Activated CD4-positive, CD25-positive, alpha-beta regulatory T cell treated with anti-CD3 and anti-CD28 coated beads, Interleukin-2, amount 50 U/mL, for 16 hours (primary cell): ENCODE results near the gene WDR70.
"Not testable (repeated sequence)": the region's sequence is repeated elsewhere in the genome, so short reads cannot be mapped to it uniquely, and the experiment has no call there.

ENCODE experiments used
- DNase-seq: peaks from one replicate; pipeline ENCODE4 v3.0.0-alpha.2; 2020; ENCODE audit warnings: low read depth, low spot score

WDR70 gene

DNA sequence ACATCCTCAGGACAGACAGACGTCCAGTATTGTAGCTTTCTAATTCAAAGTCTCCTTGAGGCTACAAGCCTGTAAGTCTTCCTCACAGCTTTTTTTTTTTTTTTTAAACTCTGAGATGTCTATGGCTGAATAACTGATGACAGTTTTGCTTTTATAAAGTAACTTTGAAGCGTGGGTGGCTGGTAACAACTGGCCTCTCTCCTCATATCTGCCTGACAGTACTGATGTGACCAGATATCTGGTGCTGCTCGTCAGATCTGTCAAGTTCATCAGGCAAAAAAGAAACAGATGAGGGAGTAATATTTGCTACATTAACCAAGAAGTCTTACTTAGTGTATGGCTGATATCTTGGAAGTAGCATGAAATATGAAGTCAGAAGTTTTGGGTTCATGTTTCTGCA lies 388.1 kb downstream of the WDR70 start:
- DNase-seq = no peak

DNA sequence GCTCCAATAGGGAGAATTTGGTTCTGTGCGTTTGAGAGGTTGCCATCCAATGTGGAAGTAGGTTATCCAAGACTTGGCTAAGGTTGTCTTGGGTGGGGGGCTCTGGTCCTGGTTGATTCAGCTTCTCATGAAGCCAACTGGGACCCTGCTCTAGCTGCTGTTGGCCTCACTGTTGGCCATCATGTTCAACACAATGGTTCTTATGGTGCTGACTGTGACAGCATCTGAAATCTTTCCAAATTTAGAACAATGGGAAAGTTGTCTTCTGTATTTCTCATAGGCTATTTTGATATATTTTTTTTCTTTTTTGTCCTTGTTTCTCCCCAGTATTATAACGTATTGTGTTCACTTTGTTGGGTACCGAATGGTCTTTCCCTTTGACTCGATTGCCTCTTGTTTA lies 388.8 kb downstream of the WDR70 start:
- DNase-seq = no peak

DNA sequence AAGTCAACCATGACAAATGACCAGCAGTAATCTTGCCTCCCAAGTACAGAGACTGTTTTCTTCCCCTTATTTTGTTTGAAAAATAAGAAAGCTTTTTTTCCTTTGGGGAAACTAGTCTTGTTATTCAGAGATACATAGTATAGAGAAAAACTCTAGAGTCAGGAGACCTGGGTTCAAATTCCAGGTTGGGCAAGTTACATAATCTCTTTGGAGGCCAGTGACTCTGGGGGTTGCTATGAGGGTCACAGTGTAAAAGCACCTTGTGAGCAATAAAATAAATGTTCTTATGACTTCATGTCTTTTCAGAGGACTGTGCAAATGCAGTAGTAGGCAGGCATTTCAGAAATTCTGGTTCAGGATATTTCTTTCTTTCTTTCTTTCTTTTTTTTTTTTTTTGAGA lies 389.3 kb downstream of the WDR70 start:
- DNase-seq = no peak

DNA sequence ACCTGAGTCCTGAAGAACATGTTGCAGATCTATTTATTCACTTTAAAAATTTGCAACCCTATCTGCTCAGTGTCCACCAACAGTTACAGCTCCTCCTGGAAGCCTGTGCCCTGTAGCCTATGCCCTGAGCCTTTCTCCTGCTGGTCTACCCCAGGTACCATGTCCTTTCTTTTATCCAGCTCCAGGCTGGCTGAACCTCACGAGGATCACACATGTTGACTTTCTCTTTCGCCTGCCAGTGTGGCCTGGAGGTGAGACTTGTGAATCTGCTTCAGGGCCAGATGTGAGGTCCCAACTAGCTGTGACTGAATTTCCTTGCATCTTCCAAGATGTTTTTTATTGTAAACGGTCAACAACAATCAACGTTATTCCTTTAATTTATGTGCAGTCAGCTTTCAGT lies 390.0 kb downstream of the WDR70 start:
- no peak for DNase-seq

DNA sequence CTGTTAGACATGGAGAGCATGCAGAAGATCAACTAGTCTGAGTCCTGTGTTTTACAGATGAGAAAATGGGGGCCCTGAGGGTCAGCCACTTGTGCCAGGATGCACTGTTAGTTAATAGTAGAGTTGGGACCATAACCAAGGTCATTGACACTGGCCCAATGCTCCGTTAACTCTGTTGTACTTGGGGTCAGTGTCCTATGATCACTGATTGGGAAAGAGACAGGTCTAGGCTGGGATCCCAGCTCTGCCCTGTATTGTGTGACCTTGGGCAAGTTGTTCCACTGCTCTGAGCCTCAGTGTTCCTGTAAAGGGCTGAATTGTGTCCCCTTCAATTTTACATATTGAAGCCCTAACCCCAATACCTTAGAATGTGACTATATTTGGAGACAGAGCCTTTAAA lies 390.7 kb downstream of the WDR70 start:
- DNase-seq = no peak

DNA sequence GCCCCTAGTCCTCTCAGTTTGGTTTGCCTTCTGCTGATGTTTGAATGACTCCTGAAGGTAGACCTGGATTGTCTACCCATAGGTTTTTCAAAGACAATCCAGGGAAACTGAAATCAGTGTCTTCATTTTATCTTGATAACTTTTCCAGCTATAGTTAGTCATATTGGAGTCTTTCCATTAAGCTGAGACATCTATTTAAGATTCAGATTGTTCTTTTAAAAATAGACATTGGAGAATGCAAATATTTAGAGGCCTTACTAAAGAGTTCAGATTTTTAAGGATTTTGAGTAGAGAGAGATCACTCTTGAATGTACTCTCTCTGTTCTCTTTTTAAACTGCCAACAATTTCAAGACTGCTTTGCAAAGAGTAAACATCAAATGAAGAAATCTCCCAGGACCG lies 391.7 kb downstream of the WDR70 start:
- DNase-seq = no peak

DNA sequence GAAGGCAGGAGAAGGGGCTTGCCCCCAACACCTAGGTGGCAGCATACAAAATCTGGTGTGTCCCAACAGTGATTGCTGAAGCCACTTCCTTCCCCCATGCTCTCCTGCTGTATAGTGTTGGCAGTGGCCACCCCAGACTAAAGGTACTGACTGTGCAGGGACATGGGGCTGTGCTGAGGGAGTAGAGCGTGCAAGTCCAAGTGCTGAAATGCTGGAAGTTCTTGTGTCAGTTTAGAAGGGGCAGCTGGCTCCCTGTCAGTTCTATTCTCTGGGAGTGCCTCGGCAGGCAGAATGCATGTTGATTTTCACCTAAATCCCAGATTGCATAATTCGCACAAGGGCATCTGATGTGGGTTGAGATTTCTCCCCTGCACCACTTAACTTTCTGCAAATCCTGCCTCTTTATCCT lies 392.1 kb downstream of the WDR70 start:
- DNase-seq = no peak

DNA sequence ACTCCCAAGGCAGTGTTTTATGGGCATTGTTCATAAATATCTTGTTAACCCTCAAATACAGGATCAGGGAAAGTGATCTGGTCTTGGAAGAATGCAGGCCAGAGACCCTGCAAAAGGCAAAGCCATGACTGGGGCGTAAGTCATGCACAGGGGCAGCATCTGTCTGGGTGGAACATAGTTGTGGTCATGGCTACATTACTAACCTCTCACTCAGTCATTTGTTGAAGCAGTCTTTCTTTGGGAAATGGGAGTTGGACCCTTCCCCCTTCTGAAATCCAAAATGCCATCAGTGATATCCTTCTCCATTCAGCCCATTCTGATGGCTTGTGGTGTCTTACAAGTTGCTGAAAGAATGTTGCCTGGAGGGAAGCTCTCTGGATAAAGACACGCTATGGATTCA lies 392.6 kb downstream of the WDR70 start:
- no peak for DNase-seq

DNA sequence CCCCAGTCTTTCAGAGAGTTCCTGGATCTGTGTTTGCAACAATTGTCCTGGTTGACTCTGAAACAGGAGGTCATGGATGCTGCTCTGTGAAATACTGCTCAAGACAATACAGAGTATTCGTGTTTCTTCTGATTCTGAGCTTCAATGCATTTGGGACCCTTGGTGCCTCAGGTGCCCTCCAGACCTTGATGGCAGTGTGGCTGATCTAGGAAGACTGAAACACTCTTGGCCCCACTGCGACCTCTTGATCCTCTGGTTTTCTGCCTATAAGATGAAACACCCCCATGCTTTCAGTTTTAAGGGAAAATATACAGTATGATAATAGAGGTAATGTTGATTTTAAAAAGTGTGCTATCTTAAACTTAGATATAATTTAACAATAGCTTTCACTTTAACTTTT lies 393.1 kb downstream of the WDR70 start:
- no peak for DNase-seq

DNA sequence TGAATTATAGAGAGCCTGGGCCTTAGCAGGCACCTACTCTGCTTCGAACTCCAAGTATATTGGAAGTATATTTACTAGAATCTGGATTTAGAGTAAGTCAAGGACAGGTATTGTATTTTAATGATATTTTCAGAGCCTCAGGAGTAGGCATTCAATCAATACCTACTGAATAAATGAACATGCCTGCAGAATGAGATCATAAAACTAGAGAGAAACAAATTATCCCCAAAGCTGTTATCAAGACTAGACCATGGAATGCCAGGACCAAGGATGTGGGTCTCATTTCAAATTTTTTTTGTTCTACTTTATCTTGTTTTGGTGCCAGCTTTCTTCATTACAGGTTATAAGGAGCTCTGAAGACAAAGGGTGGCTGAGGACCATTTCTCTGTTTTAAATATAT lies 394.7 kb downstream of the WDR70 start:
- no peak for DNase-seq

DNA sequence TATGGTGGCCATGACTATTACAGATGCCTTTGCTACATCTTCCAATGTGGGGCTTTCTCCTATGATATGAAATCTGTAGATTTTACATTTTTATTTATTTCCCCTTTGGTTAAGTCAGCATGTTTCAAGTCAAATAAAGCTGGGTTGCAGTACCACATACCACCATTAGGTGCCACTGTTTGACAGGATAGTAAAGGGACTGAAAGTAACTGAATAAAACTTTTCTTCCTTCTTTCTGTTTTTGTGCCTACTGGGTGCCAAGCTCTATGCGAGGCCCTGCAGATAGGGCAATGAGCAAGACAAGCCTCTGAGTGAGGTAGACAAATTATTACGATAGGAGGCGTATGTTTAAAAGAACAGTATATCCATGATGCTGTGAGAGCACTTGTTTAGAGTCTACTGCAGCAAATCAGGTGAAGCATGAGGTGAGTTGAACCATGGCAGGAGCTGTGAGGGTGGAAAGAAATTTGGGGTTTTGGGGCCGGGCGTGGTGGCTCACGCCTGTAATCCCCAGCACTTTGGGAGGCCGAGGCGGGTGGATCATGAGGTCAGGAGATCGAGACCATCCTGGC lies 395.9 kb downstream of the WDR70 start:
- DNase-seq = no peak

DNA sequence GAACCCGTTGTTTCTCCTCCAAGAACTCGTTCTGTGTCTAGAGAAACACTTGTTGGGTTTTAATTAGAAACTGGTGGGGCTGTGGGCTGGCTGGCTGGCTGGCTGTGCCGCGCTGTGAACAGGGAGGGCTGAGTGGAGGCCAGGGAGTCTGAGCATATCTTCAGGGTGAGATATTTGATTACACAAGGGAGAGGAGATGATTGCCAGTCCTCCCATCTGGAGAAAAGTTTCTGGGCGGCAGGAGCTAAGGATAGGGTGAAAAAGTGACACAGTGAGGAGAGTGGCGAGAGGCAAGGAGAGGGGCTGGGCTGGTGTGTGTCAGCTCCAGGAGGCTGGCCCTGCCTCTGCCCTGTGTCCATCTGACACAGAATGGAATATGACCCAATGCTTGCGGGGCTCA lies 397.7 kb downstream of the WDR70 start:
- no peak for DNase-seq

DNA sequence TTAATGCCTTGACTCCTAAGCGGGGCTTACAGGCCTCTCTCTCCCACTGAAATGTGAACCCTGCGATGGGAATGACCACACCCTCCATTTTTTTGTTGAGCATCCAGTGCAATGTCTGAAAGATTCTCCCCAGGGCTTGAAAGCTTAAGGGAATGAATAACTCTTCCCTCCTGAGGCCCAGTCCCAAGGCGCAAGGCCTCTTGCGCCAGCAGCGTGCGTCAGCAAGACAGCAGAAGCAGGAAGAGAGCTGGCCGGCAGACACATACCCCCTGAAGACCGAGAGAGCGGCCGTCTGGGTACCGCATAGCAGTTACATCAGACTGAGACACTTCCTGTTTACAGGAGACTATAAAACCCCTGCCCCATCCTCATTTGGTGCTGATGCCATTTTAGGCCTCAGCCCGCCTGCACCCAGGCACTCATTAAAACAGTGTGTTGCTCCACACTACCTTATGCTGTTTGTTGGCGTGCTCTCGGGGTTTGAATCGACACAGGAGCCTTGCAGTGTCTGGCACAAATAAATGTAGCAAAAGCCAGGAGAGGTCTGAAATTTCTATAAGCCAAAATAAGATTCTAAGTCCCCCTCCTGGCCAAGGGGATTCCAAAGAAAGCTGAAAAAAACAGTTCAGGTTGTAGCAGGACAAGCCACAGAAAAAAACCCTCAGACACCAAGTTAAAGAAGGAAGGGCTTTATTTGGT lies 398.5 kb downstream of the WDR70 start:
- no peak for DNase-seq

DNA sequence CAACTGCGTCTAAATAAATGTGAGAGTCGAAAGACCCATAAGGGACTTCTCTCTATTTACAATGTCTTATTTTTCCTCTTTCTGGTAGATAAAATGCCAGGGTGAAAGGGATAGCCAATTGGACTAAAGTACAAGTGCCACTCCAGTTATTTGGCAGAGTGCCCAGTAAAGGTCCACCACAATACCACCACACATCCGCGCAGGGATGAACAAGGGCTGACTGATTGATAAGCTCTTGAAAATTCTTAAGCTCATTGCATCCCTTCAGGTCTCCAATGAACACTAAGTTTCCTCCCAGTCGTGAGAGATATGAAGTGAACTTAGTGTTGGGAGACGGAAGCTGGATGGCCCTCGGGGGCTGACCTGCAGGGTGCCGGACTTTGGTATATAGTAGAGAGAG lies 402.3 kb downstream of the WDR70 start:
- DNase-seq = not testable (repeated sequence)

DNA sequence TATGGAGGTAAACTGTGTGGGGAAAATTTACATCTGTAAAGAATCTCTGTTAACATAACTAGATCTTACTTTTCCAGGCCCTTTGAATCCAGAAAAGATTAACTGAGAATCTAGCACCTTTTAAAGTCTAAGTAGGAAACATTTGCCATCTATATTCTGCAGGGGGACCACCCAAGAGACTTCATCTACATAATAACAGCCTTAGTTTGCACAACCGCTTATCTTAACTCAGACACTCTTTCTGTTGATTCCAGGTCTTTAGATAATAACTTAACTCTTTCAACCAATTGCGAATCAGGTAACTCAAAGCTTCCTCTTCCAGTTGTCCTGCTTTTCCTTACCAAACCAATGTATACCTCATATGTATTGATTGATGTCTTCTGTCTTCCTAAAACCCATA lies 407.3 kb downstream of the WDR70 start:
- no peak for DNase-seq

DNA sequence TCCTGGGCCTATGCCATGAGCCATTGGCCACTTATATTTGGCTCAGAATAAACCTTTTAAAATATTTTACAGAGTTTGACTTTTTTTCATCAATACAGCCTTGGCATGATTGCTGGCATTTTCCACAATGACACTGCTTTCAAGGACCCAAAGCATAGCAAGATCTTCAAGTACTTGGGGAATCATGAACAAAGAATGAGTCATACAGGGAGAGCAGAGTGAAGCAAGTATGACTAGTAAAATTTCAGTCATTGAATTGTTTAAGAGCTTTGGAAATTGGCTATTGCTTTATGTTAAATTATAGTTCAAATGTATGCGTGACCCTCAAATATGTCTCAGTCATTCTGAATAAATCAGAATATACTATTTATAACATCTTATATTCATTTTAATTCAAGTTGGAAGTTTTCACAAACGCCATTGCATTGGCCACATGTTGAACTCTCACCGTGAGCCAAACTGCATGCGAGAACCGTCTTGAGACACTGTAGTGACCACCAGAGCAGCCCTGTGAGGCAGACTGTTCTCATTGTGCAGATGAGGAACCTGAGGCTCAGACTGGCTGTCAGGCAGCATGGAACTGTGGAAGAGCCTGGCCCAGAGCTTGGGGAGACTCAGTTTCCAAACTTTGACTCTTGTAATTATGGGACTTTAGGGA lies 407.9 kb downstream of the WDR70 start:
- DNase-seq = no peak

DNA sequence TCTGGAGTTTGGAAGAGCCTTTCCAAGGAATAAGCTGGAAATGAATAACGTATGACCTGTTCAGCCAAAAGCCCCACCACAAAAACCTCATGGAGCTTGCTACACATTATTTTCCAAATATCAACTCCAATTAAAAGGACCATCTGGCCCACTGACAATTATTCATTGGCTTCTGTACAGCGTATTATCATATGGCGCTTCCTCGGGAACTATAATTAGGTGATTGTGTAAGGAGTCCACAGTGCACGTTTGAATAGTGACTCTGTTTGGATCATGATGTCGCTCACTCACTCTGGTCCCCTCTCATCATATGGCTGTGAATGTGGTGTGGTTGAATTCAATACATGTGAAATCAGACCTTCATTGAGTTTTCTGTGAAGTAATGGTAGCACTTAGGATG lies 408.6 kb downstream of the WDR70 start:
- DNase-seq = no peak

DNA sequence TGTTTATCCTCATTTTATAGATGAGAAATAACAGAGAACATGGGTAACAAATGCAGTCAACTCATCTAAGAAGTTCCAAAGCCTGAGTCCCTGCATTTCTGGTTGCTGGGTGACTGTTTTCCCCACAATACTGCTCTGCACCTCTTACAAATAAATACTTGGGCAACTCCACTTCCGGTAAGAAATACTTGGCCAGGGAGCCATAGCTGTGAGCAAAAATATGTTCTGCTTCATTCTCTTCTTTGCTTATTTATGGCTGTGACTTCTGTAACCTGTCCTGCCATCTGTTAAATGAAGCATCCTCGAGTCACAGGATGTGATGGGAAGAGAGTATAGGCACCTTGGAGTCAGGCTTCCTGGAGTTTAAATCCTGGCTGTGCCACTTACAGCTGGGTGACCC lies 410.9 kb downstream of the WDR70 start:
- DNase-seq = no peak

DNA sequence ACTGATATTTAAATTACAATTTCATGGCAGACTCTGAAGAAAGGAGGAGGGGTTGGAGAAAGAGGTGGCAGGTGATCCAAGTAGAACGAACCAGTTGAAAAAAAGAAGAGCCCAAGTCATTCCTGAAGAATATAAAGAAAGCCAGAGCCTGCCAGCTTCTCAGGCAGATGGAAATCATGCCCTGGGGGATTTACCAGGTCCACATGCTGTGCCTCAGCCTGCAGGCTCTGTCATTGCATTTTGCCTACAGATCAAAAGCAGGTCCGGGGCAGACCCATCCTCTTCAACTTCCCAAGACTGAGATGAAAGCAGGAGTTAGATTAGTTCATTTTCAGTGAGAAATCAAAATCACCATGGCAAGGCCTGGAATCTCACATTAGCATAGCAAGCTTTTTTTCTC lies 412.2 kb downstream of the WDR70 start:
- DNase-seq = no peak

DNA sequence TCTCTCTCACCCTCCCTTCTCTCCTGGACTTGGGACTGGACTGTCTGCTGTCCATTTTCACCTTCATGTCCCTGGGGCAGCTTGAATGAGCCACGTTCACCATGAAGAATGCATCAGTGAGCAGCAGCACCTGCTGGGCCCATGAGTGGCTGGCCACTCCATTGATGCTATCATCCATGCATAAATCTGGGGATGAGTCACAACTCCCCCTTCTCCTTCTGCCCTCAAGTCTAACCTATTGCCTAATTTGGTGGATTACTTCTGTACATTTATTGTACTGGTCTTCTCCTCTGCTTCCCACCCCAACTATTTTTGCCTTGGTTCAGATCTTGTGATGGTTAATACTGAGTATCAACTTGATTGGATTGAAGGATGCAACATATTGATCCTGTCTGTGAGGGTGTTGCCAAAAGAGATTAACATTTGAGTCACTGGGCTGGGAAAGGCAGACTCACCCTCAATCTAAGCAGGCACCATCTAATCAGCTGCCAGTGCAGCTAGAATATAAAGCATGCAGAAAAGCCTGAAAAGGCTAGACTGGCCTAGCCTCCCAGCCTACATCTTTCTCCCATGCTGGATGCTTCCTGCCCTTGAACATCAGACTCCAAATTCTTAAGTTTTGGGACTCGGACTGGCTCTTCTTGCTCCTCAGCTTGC lies 414.0 kb downstream of the WDR70 start:
- DNase-seq = no peak

DNA sequence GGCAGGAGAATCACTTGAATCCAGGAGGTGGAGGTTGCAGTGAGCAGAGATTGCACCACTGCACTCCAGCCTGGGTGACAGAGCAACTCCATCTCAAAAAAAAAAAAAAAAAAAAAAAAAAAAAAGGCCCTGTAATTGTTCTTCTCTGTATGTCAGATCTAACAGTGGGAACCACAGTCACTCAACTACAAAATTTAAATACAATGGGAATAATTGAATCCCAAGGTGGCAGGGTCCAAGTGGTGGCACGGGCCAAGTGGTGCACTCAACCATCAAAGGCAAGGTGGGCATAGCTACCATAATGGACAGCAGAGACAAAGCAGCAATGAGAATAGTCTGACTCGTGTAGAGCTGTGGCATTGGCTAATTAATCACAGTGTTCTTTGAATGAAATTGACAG lies 416.2 kb downstream of the WDR70 start:
- not testable (repeated sequence) for DNase-seq

DNA sequence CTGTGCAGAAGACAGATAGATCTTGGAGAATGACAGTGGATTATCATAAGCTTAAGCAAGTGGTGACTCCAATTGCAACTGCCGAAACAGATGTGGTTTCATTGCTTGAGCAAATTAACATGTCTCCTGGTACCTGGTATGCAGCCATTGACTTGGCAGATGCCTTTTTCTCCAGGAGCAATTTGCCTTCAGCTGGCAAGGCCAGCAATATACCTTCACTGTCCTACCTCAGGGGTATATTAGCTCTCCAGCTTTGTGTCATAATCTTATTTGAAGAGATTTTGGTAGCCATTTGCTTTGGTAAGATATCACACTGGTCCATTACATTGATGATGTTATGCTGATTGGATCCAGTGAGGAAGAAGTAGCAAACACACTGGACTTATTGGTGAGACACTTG lies 417.3 kb downstream of the WDR70 start:
- DNase-seq = not testable (repeated sequence)

DNA sequence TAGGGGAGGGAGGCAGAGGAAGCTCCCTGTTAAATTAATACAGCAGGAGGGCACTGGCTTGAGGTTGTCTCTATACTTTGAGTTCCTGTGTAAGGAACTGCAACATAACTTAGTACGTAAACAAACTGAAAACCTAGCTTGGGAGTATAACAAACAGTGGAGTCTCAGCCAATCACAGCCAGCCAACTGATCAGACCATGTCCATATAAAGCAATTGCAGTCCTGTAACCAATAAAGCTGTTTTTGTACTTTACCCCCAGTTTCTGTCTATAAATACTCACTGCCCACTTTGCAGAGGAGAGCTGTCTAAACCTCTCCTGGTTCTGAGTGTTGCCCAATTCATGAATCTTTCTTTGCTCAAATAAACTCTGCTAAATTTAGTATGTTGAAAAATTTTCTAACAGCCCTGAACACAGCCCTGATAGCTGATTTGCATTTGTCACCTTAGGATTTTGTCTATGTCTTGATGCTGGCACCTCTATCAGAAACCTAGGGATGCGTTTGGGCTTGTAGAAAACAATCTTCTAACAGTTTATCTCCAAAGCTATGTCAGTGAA lies 420.8 kb downstream of the WDR70 start:
- no peak for DNase-seq
